Endothelial cell of umbilical vein (primary cell): ENCODE data around the gene CAPNS2.

Experiments
- EZH2 ChIP-seq: IDR thresholded peaks from 2 replicates; pipeline ENCODE4 v1.6.1; 2012; ENCODE audit warnings: borderline replicate concordance, low read depth, mild to moderate bottlenecking, moderate library complexity, low read length, inconsistent platforms; ENCODE audit not compliant: severe bottlenecking
- FOS ChIP-seq: IDR thresholded peaks from 2 replicates; pipeline ENCODE4 v1.6.1; 2011; ENCODE audit warnings: mild to moderate bottlenecking, low read length, moderate library complexity, borderline replicate concordance; ENCODE audit not compliant: insufficient read depth
- GATA2 ChIP-seq: IDR thresholded peaks from 2 replicates; pipeline ENCODE4 v1.7.0; 2011; ENCODE audit warnings: low read depth, mild to moderate bottlenecking, moderate library complexity, mixed read lengths, low read length; ENCODE audit not compliant: insufficient read length, insufficient read depth
- MYC ChIP-seq: IDR thresholded peaks from one replicate; pipeline ENCODE4 v1.6.1; 2011; ENCODE audit warnings: mild to moderate bottlenecking, low read depth, low read length
- POLR2A ChIP-seq: IDR thresholded peaks from 2 replicates; pipeline ENCODE4 v1.6.1; 2012; ENCODE audit warnings: low read depth, mild to moderate bottlenecking, control low read depth, low read length
- POLR2AphosphoS5 ChIP-seq: IDR thresholded peaks from 2 replicates; pipeline ENCODE4 v1.6.1; 2012; ENCODE audit warnings: low read depth, mild to moderate bottlenecking, control low read depth, low read length, moderate library complexity; ENCODE audit not compliant: insufficient read depth
- TF ChIP-seq, protein P1 (sequence below), 2 donors: IDR thresholded peaks; 1 replicate in 1 of 2; 2 replicates in 1 of 2; pipeline ENCODE4 v1.5.1; 2011; ENCODE audit warnings: low read length in 2 of 2, mild to moderate bottlenecking in 2 of 2, moderate library complexity in 2 of 2, control low read depth in 1 of 2, inconsistent platforms in 1 of 2, low read depth in 1 of 2; ENCODE audit not compliant: insufficient read depth in 1 of 2; ENCODE audit errors: extremely low read depth in 1 of 2

GRCh38 chr16:55572439-55572838, 6.0 kb downstream of the CAPNS2 start:
- TF ChIP-seq, protein P1, sequence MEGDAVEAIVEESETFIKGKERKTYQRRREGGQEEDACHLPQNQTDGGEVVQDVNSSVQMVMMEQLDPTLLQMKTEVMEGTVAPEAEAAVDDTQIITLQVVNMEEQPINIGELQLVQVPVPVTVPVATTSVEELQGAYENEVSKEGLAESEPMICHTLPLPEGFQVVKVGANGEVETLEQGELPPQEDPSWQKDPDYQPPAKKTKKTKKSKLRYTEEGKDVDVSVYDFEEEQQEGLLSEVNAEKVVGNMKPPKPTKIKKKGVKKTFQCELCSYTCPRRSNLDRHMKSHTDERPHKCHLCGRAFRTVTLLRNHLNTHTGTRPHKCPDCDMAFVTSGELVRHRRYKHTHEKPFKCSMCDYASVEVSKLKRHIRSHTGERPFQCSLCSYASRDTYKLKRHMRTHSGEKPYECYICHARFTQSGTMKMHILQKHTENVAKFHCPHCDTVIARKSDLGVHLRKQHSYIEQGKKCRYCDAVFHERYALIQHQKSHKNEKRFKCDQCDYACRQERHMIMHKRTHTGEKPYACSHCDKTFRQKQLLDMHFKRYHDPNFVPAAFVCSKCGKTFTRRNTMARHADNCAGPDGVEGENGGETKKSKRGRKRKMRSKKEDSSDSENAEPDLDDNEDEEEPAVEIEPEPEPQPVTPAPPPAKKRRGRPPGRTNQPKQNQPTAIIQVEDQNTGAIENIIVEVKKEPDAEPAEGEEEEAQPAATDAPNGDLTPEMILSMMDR (IDR thresholded peaks at IDR 0.05; ENCODE audit: extremely low read depth in 1 of 2, insufficient read depth in 1 of 2, low read depth in 1 of 2, low read length in 2 of 2), result no peak
- TF ChIP-seq POLR2AphosphoS5 (no peak), EZH2 (no peak), POLR2A (no peak), GATA2 (no peak), MYC (no peak), FOS (no peak)
